Astrocyte (in vitro differentiated cells and primary cell): Measurements from ENCODE around the gene FBXW8.

ENCODE experiments used
- EZH2 ChIP-seq: IDR thresholded peaks from 2 replicates; pipeline ENCODE4 v1.6.1; 2012; ENCODE audit warnings: mild to moderate bottlenecking, low read length, inconsistent platforms; ENCODE audit not compliant: insufficient read depth
- TF ChIP-seq, protein P1 (sequence below): IDR thresholded peaks from 2 replicates; pipeline ENCODE4 v1.5.1; 2011; ENCODE audit warnings: low read depth, mild to moderate bottlenecking, inconsistent platforms, low read length, moderate library complexity; ENCODE audit not compliant: insufficient read depth

DNA sequence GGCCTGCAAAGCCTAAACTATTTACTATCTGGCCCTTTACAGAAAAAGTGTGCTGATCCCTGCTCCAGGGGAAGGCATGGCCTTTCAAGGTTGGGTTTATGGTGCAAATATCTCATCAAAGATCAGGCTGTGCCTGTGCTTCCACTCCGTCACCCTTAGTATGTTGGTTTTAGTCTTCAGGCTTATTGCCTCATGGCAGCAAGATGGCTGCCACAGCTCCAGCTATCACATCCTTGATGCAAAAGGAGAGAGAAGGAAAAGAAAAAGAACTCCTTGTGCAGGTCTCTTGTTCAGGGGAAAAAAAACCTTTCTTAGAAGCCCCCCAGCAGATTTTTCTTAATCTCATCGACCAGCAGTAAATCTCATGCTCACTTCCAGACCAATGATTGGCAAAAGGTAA lies 20.4 kb upstream of the FBXW8 start:
- TF ChIP-seq, protein P1, sequence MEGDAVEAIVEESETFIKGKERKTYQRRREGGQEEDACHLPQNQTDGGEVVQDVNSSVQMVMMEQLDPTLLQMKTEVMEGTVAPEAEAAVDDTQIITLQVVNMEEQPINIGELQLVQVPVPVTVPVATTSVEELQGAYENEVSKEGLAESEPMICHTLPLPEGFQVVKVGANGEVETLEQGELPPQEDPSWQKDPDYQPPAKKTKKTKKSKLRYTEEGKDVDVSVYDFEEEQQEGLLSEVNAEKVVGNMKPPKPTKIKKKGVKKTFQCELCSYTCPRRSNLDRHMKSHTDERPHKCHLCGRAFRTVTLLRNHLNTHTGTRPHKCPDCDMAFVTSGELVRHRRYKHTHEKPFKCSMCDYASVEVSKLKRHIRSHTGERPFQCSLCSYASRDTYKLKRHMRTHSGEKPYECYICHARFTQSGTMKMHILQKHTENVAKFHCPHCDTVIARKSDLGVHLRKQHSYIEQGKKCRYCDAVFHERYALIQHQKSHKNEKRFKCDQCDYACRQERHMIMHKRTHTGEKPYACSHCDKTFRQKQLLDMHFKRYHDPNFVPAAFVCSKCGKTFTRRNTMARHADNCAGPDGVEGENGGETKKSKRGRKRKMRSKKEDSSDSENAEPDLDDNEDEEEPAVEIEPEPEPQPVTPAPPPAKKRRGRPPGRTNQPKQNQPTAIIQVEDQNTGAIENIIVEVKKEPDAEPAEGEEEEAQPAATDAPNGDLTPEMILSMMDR, result no peak
- TF ChIP-seq EZH2, result no peak
